WTC11 (cell line): ENCODE results near the gene FRS2. TPM values are rescaled to one million over a fixed set of nuclear protein-coding genes. Genes with fewer than 3 reads are reported as not detected.

Experiments used
- ATAC-seq: fragments of 200-7000 bp; cut with Tn5 transposase; 2 replicates; pipeline ENCODE4 v1.10.0; 2021; ENCODE audit warnings: mild to moderate bottlenecking, moderate library complexity
- CTCF ChIA-PET: fragments of 300-600 bp; sonication (Branson Sonifier 250); formaldehyde crosslinking; loops from one replicate; lab custom pipeline; 2021; ENCODE audit warnings: antibody characterized with exemption; lab: Charles Lee
- POLR2A ChIA-PET: fragments of 350-600 bp; sonication (Branson Sonifier 250); formaldehyde crosslinking; loops from one replicate; lab custom pipeline; 2021; ENCODE audit warnings: antibody characterized with exemption; lab: Charles Lee
- DNase-seq: peaks from one replicate; pipeline ENCODE4 v3.0.0; 2021; ENCODE audit warnings: low spot score
- H3K27ac Mint-ChIP-seq: 2 replicates; pipeline ENCODE4 v1.8.0; 2021; ENCODE audit warnings: mixed read lengths
- H3K27me3 Mint-ChIP-seq: 2 replicates; pipeline ENCODE4 v1.8.0; 2021; ENCODE audit warnings: low read depth, mild to moderate bottlenecking, moderate library complexity, mixed read lengths
- H3K36me3 Mint-ChIP-seq: 2 replicates; pipeline ENCODE4 v1.8.0; 2021; ENCODE audit warnings: mixed read lengths
- H3K4me1 Mint-ChIP-seq: 2 replicates; pipeline ENCODE4 v1.8.0; 2022; ENCODE audit warnings: mixed read lengths
- H3K4me3 Mint-ChIP-seq: 2 replicates; pipeline ENCODE4 v1.8.0; 2021; ENCODE audit warnings: mild to moderate bottlenecking, moderate library complexity, mixed read lengths
- H3K9me3 Mint-ChIP-seq: 2 replicates; pipeline ENCODE4 v1.8.0; 2021; ENCODE audit warnings: mixed read lengths
- ATF1 ChIP-seq: sonication (generic); formaldehyde crosslinking; IDR thresholded peaks from 2 replicates; pipeline ENCODE4 v1.8.1; 2023; ENCODE audit warnings: mild to moderate bottlenecking, moderate library complexity, missing genetic modification reagents
- CREM ChIP-seq: sonication (generic); formaldehyde crosslinking; IDR thresholded peaks from 2 replicates; pipeline ENCODE4 v1.8.1; 2022; ENCODE audit warnings: mild to moderate bottlenecking, missing genetic modification reagents, moderate library complexity
- FOXJ3 ChIP-seq: sonication (generic); formaldehyde crosslinking; IDR thresholded peaks from 2 replicates; pipeline ENCODE4 v1.9.0; 2021; ENCODE audit warnings: missing genetic modification reagents, mild to moderate bottlenecking, borderline replicate concordance
- FOXK1 ChIP-seq: sonication (generic); formaldehyde crosslinking; IDR thresholded peaks from 2 replicates; pipeline ENCODE4 v1.8.0; 2022; ENCODE audit warnings: mild to moderate bottlenecking, moderate library complexity, missing genetic modification reagents
- IRF1 ChIP-seq: sonication (generic); formaldehyde crosslinking; IDR thresholded peaks from 2 replicates; pipeline ENCODE4 v1.8.0; 2023; ENCODE audit warnings: missing genetic modification reagents
- KAT7 ChIP-seq: sonication (generic); formaldehyde crosslinking; IDR thresholded peaks from 2 replicates; pipeline ENCODE4 v1.8.1; 2023; ENCODE audit warnings: missing genetic modification reagents, mild to moderate bottlenecking, borderline replicate concordance
- MLX ChIP-seq: sonication (generic); formaldehyde crosslinking; IDR thresholded peaks from 2 replicates; pipeline ENCODE4 v1.8.1; 2023; ENCODE audit warnings: mild to moderate bottlenecking, missing genetic modification reagents, moderate library complexity
- NFE2L1 ChIP-seq: sonication (generic); formaldehyde crosslinking; IDR thresholded peaks from 2 replicates; pipeline ENCODE4 v1.8.1; 2023; ENCODE audit warnings: missing genetic modification reagents
- NR3C1 ChIP-seq: sonication (generic); formaldehyde crosslinking; conservative IDR thresholded peaks from 2 replicates; pipeline ENCODE4 v1.8.1; 2023; ENCODE audit warnings: low read depth, mild to moderate bottlenecking, missing genetic modification reagents
- SP1 ChIP-seq: sonication (generic); formaldehyde crosslinking; conservative IDR thresholded peaks from 2 replicates; pipeline ENCODE4 v1.8.1; 2022; ENCODE audit warnings: missing genetic modification reagents
- ZNF425 ChIP-seq: fragments of 250-450 bp; sonication (Bioruptor Pico); conservative IDR thresholded peaks from 2 replicates; pipeline ENCODE4 v1.9.0; 2021; ENCODE audit warnings: mild to moderate bottlenecking
- ZNF532 ChIP-seq: fragments of 250-450 bp; sonication (Bioruptor Pico); IDR thresholded peaks from 2 replicates; pipeline ENCODE4 v1.9.0; 2021; ENCODE audit warnings: mild to moderate bottlenecking, borderline replicate concordance
- total RNA-seq: library from RNA; stranded (reverse); gene quantifications from 3 replicates; pipeline ENCODE4 v1.2.3, GENCODE V29; 2021
- TF ChIP-seq, protein P1 (sequence below): sonication (generic); formaldehyde crosslinking; IDR thresholded peaks from 2 replicates; pipeline ENCODE4 v1.8.1; 2022; ENCODE audit warnings: low read depth, mild to moderate bottlenecking, moderate library complexity, missing genetic modification reagents, borderline replicate concordance
- TF ChIP-seq, protein P2 (sequence below): sonication (generic); formaldehyde crosslinking; IDR thresholded peaks from 2 replicates; pipeline ENCODE4 v1.8.0; 2022; ENCODE audit warnings: missing genetic modification reagents
- TF ChIP-seq, protein P3 (sequence below): fragments of 250-450 bp; sonication (Bioruptor Pico); IDR thresholded peaks from 2 replicates; pipeline ENCODE4 v1.9.0; 2021; ENCODE audit warnings: moderate library complexity, mild to moderate bottlenecking, inconsistent platforms, borderline replicate concordance
- TF ChIP-seq, protein P4 (sequence below): sonication (generic); formaldehyde crosslinking; IDR thresholded peaks from 2 replicates; pipeline ENCODE4 v1.8.1; 2023; ENCODE audit warnings: mild to moderate bottlenecking, missing genetic modification reagents

The FRS2 gene
- total RNA-seq, 1 experiment from 2014 or later = 26.1 TPM

DNA sequence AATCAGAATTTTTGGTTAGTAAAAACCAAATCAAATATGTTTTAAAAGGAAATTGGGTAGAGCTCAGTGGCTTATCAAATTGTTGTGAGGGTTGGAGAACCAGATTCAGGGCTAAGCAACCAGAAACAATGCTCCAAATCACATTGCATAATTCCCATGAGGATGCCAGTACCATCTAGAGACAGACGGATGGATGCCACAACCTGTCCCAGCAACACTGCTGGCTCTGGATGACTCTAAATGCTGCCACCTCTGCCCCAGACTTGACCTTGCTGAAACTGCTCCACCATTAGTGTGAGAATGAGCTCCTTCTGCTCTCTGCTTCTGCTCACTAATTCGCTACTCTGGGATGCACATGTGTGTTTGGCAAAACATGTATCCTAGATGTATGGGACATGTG is 43.9 kb downstream of the FRS2 start (continued):
- TF ChIP-seq KAT7 (CRISPR knock-in tag) = no peak
- TF ChIP-seq FOXK1 (CRISPR knock-in tag) = no peak

DNA sequence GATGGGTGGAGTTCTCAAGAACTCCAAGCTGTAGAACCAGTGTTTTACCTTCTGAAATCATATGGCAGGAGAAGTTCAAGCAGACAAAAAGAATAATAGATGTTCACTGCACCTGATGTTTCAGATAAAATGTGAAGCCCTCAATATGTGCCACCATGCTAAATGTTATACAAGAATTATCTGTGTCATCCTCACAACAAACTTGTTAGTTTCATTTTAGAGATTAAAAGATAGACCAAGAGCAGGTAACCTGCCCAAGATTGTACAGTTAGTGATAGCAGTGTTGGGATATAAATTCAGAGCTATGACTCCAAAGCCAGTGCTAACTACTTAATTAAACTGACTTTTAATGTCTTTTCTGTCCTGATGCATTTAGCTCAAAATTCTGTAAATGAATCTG is 44.7 kb downstream of the FRS2 start:
- Mint-ChIP-seq H3K27me3 (no peaks in the 10 kb centered on the region), H3K36me3 (peaks cover 1% of the 10 kb centered on the region; the same call in 1 of the 2 replicates), H3K9me3 (0 out of 2 replicates have a peak, but pooled peaks cover 4% of the 10 kb centered on the region), H3K27ac (no peak overlapping the region), H3K4me1 (peaks cover 52% of the 10 kb centered on the region), H3K4me3 (no peak overlapping the region)
- ChIA-PET CTCF (no interaction called here), POLR2A (no interaction called here)
- no peak for ATAC-seq
- DNase-seq = no peak
- TF ChIP-seq, protein P1, sequence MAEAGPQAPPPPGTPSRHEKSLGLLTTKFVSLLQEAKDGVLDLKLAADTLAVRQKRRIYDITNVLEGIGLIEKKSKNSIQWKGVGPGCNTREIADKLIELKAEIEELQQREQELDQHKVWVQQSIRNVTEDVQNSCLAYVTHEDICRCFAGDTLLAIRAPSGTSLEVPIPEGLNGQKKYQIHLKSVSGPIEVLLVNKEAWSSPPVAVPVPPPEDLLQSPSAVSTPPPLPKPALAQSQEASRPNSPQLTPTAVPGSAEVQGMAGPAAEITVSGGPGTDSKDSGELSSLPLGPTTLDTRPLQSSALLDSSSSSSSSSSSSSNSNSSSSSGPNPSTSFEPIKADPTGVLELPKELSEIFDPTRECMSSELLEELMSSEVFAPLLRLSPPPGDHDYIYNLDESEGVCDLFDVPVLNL (CRISPR knock-in tag) = no peak
- TF ChIP-seq IRF1 (CRISPR knock-in tag) = no peak
- no peak for TF ChIP-seq SP1 (CRISPR knock-in tag)
- TF ChIP-seq MLX (CRISPR knock-in tag) = no peak
- no peak for TF ChIP-seq FOXJ3
- TF ChIP-seq, protein P2, sequence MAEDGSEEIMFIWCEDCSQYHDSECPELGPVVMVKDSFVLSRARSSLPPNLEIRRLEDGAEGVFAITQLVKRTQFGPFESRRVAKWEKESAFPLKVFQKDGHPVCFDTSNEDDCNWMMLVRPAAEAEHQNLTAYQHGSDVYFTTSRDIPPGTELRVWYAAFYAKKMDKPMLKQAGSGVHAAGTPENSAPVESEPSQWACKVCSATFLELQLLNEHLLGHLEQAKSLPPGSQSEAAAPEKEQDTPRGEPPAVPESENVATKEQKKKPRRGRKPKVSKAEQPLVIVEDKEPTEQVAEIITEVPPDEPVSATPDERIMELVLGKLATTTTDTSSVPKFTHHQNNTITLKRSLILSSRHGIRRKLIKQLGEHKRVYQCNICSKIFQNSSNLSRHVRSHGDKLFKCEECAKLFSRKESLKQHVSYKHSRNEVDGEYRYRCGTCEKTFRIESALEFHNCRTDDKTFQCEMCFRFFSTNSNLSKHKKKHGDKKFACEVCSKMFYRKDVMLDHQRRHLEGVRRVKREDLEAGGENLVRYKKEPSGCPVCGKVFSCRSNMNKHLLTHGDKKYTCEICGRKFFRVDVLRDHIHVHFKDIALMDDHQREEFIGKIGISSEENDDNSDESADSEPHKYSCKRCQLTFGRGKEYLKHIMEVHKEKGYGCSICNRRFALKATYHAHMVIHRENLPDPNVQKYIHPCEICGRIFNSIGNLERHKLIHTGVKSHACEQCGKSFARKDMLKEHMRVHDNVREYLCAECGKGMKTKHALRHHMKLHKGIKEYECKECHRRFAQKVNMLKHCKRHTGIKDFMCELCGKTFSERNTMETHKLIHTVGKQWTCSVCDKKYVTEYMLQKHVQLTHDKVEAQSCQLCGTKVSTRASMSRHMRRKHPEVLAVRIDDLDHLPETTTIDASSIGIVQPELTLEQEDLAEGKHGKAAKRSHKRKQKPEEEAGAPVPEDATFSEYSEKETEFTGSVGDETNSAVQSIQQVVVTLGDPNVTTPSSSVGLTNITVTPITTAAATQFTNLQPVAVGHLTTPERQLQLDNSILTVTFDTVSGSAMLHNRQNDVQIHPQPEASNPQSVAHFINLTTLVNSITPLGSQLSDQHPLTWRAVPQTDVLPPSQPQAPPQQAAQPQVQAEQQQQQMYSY (CRISPR knock-in tag) = no peak
- TF ChIP-seq, protein P3, sequence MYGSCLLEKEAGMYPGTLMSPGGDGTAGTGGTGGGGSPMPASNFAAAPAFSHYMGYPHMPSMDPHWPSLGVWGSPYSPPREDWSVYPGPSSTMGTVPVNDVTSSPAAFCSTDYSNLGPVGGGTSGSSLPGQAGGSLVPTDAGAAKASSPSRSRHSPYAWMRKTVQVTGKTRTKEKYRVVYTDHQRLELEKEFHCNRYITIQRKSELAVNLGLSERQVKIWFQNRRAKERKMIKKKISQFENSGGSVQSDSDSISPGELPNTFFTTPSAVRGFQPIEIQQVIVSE (CRISPR knock-in tag) = no peak
- no peak for TF ChIP-seq ATF1 (CRISPR knock-in tag)
- TF ChIP-seq NFE2L1 (CRISPR knock-in tag) = no peak
- TF ChIP-seq, protein P4, sequence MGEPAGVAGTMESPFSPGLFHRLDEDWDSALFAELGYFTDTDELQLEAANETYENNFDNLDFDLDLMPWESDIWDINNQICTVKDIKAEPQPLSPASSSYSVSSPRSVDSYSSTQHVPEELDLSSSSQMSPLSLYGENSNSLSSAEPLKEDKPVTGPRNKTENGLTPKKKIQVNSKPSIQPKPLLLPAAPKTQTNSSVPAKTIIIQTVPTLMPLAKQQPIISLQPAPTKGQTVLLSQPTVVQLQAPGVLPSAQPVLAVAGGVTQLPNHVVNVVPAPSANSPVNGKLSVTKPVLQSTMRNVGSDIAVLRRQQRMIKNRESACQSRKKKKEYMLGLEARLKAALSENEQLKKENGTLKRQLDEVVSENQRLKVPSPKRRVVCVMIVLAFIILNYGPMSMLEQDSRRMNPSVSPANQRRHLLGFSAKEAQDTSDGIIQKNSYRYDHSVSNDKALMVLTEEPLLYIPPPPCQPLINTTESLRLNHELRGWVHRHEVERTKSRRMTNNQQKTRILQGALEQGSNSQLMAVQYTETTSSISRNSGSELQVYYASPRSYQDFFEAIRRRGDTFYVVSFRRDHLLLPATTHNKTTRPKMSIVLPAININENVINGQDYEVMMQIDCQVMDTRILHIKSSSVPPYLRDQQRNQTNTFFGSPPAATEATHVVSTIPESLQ = no peak
- TF ChIP-seq NR3C1 (CRISPR knock-in tag) = no peak
- TF ChIP-seq ZNF425 (CRISPR knock-in tag) = no peak
- no peak for TF ChIP-seq ZNF532 (CRISPR knock-in tag)
- TF ChIP-seq CREM (CRISPR knock-in tag) = no peak
